ENCODE results near the gene TMEM266.

Gene TMEM266

GRCh38 chr15:76192715-76193114 lies 132.9 kb downstream of the TMEM266 start:
- no peak overlapping the region for H3K9ac ChIP-seq (ENCODE audit: insufficient read length)
- H3K4me3 ChIP-seq = no peak overlapping the region
- H3K36me3 ChIP-seq (ENCODE audit: insufficient read depth, low read length) = no peaks in the 10 kb centered on the region
- no peak overlapping the region for H3K27ac ChIP-seq
- no peaks in the 10 kb centered on the region for H3K9me3 ChIP-seq (ENCODE audit: low read depth, low read length)
- no peak for DNase-seq (ENCODE audit: low read depth, low spot score)
- TF ChIP-seq EZH2 (IDR thresholded peaks at IDR 0.05) (no peak), FOXP2 (optimal IDR thresholded peaks at IDR 0.05; ENCODE audit: control extremely low read depth, extremely low read length, insufficient read depth) (no peak), POLR2AphosphoS5 (IDR thresholded peaks at IDR 0.05; ENCODE audit: borderline replicate concordance, low read depth, low read length) (no peak)

GRCh38 chr15:76193934-76194333 lies 134.1 kb downstream of the TMEM266 start:
- TF ChIP-seq POLR2AphosphoS5 (IDR thresholded peaks at IDR 0.05; ENCODE audit: borderline replicate concordance, low read depth, low read length) (no peak), EZH2 (IDR thresholded peaks at IDR 0.05) (no peak), FOXP2 (optimal IDR thresholded peaks at IDR 0.05; ENCODE audit: control extremely low read depth, extremely low read length, insufficient read depth) (no peak)
- Histone ChIP-seq H3K4me3 (no peak overlapping the region), H3K9me3 (ENCODE audit: low read depth, low read length) (no peaks in the 10 kb centered on the region), H3K9ac (ENCODE audit: insufficient read length) (no peak overlapping the region), H3K36me3 (ENCODE audit: insufficient read depth, low read length) (no peaks in the 10 kb centered on the region), H3K27ac (no peak overlapping the region)
- DNase-seq (ENCODE audit: low read depth, low spot score) = no peak

GRCh38 chr15:76195506-76196268 lies 135.9 kb downstream of the TMEM266 start:
- H3K9me3 ChIP-seq (ENCODE audit: low read depth, low read length) = no peaks in the 10 kb centered on the region
- no peak overlapping the region for H3K27ac ChIP-seq
- no peak for DNase-seq (ENCODE audit: low read depth, low spot score)
- TF ChIP-seq FOXP2 (optimal IDR thresholded peaks at IDR 0.05; ENCODE audit: control extremely low read depth, extremely low read length, insufficient read depth) (no peak), EZH2 (IDR thresholded peaks at IDR 0.05) (no peak), POLR2AphosphoS5 (IDR thresholded peaks at IDR 0.05; ENCODE audit: borderline replicate concordance, low read depth, low read length) (no peak)
- no peak overlapping the region for H3K9ac ChIP-seq (ENCODE audit: insufficient read length)
- no peaks in the 10 kb centered on the region for H3K36me3 ChIP-seq (ENCODE audit: insufficient read depth, low read length)
- H3K4me3 ChIP-seq = no peak overlapping the region

- Histone ChIP-seq H3K4me3 (no peak overlapping the region), H3K27ac (no peak overlapping the region), H3K9ac (ENCODE audit: insufficient read length) (peak overlapping the region; percentile 14), H3K9me3 (ENCODE audit: low read depth, low read length) (no peaks in the 10 kb centered on the region), H3K36me3 (ENCODE audit: insufficient read depth, low read length) (no peaks in the 10 kb centered on the region)
- no peak for TF ChIP-seq EZH2 (IDR thresholded peaks at IDR 0.05)
- DNase-seq (ENCODE audit: low read depth, low spot score) = no peak
These were observed 136.8 kb downstream of the TMEM266 start for GRCh38 chr15:76196269-76197231.

GRCh38 chr15:76197703-76198455 lies 138.1 kb downstream of the TMEM266 start:
- Histone ChIP-seq H3K4me3 (no peak overlapping the region), H3K27ac (no peak overlapping the region), H3K36me3 (ENCODE audit: insufficient read depth, low read length) (no peaks in the 10 kb centered on the region), H3K9ac (ENCODE audit: insufficient read length) (no peak overlapping the region), H3K9me3 (ENCODE audit: low read depth, low read length) (no peaks in the 10 kb centered on the region)
- DNase-seq (ENCODE audit: low read depth, low spot score) = no peak
- TF ChIP-seq EZH2 (IDR thresholded peaks at IDR 0.05) = no peak
- no peak for TF ChIP-seq POLR2AphosphoS5 (IDR thresholded peaks at IDR 0.05; ENCODE audit: borderline replicate concordance, low read depth, low read length)
- no peak for TF ChIP-seq FOXP2 (optimal IDR thresholded peaks at IDR 0.05; ENCODE audit: control extremely low read depth, extremely low read length, insufficient read depth)

GRCh38 chr15:76198456-76199105 lies 138.8 kb downstream of the TMEM266 start:
- H3K9me3 ChIP-seq (ENCODE audit: low read depth, low read length) = no peaks in the 10 kb centered on the region
- no peak overlapping the region for H3K9ac ChIP-seq (ENCODE audit: insufficient read length)
- H3K4me3 ChIP-seq = no peak overlapping the region
- TF ChIP-seq FOXP2 (optimal IDR thresholded peaks at IDR 0.05; ENCODE audit: control extremely low read depth, extremely low read length, insufficient read depth) = no peak
- no peak for TF ChIP-seq POLR2AphosphoS5 (IDR thresholded peaks at IDR 0.05; ENCODE audit: borderline replicate concordance, low read depth, low read length)
- TF ChIP-seq EZH2 (IDR thresholded peaks at IDR 0.05) = no peak
- no peaks in the 10 kb centered on the region for H3K36me3 ChIP-seq (ENCODE audit: insufficient read depth, low read length)
- H3K27ac ChIP-seq = no peak overlapping the region
- DNase-seq (ENCODE audit: low read depth, low spot score) = no peak

- Histone ChIP-seq H3K36me3 (ENCODE audit: insufficient read depth, low read length) (no peaks in the 10 kb centered on the region), H3K9me3 (ENCODE audit: low read depth, low read length) (no peaks in the 10 kb centered on the region), H3K27ac (no peak overlapping the region), H3K9ac (ENCODE audit: insufficient read length) (no peak overlapping the region), H3K4me3 (no peak overlapping the region)
- no peak for DNase-seq (ENCODE audit: low read depth, low spot score)
- TF ChIP-seq EZH2 (IDR thresholded peaks at IDR 0.05) (no peak), POLR2AphosphoS5 (IDR thresholded peaks at IDR 0.05; ENCODE audit: borderline replicate concordance, low read depth, low read length) (no peak)
These were observed 139.6 kb downstream of the TMEM266 start for GRCh38 chr15:76199106-76200082.
